ENCODE data around the gene PDE8A.

The PDE8A gene

GRCh38 chr15:85035980-85036379 is 54.3 kb downstream of the PDE8A start:
- DNase-seq (ENCODE audit: low read depth): no peak

GRCh38 chr15:85036716-85037115 is 55.1 kb downstream of the PDE8A start:
- no peak for DNase-seq (ENCODE audit: low read depth)

DNA sequence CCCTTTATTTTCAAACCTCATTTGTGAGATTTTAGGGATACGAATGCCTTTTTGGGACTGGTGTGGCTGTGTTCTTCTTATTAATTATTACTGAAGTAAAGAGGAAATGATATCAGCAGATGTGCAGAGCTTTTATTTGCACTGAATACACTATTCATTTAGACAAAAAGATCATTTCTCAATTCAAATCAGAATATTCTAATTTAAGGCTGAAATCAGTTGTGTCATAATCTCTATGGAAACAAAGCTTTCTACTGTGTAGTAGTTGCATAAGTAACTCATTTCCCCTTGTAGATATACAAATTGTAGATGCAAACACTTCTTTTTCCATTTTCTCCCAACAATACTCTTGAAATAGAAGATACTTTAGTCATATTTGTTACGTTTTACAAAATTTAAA is 56.0 kb downstream of the PDE8A start:
- DNase-seq (ENCODE audit: low read depth): no peak

GRCh38 chr15:85041230-85041629 is 59.6 kb downstream of the PDE8A start:
- no peak for DNase-seq (ENCODE audit: low read depth)

- DNase-seq (ENCODE audit: low read depth): peak; percentile 58
Measured at GRCh38 chr15:85044251-85044853, 62.7 kb downstream of the PDE8A start.

DNA sequence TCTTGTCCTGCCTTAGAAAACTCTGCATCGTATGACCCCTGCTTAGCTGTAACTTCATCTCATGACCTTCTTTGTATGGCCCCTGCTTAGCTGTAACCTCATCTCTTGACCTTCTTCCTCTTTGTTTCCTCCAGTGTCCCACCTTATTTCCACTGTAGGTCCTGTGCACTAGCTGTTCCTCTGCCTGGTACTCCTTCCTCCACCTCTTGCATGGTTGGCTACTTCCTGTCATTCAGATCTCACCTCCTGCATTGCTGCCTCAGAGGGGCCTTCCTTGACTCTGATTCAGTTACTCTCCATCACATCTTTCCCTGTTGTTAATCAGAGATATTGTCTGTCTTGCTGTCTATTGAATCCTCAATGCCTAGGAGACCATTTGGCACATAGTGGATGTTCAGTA is 63.2 kb downstream of the PDE8A start:
- DNase-seq (ENCODE audit: low read depth): no peak

- no peak for DNase-seq (ENCODE audit: low read depth)
Measured at GRCh38 chr15:85045615-85046014, 64.0 kb downstream of the PDE8A start.

- peak; percentile 49 for DNase-seq (ENCODE audit: low read depth)
Measured at GRCh38 chr15:85047271-85047948, 65.8 kb downstream of the PDE8A start.

DNA sequence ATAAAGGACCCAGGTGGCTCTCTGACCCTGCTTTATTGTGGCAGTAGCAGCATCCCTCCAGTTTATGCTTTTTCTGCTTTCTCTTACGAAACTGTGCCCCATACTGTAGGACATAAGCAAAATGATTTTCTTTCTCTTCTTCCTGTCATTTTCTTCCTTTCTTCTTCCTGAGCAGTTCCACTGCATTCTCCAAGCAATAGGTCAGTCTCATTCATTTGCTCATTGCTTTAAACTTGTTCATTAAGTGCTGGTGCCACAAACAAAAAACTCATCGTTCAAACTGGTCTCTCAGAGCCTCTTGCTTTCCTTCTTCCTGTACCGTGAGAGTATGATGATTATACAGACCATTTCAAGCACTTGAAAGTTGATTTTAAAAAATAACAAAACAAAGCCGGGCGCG is 66.8 kb downstream of the PDE8A start:
- DNase-seq (ENCODE audit: low read depth): no peak

- no peak for DNase-seq (ENCODE audit: low read depth)
Measured at GRCh38 chr15:85049805-85050204, 68.1 kb downstream of the PDE8A start.

GRCh38 chr15:85059734-85060133 is 78.1 kb downstream of the PDE8A start:
- no peak for DNase-seq (ENCODE audit: low read depth)

DNA sequence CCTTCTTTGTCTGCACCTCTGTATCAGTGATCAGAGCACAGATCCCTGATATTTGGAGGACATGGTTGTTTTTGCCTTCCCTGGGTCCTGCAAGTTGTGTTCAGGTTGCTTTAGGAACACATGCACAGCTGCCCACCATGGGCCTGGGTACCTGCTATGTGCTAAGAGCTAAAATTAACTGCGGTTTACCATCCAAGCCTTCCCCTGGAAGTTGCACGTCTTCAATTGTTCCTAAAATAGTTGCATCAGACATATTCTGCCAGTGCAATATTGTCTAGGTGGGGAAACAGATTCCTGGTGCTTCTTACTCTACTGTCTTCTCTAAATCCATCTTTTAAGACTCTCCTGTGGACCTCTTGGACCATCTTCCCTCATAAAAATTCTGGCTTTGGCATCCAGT is 80.9 kb downstream of the PDE8A start:
- DNase-seq (ENCODE audit: low read depth): no peak

- no peak for DNase-seq (ENCODE audit: low read depth)
Measured at GRCh38 chr15:85063088-85063487, 81.4 kb downstream of the PDE8A start.

- DNase-seq (ENCODE audit: low read depth): no peak
Measured at GRCh38 chr15:85063522-85064079, 81.9 kb downstream of the PDE8A start.

DNA sequence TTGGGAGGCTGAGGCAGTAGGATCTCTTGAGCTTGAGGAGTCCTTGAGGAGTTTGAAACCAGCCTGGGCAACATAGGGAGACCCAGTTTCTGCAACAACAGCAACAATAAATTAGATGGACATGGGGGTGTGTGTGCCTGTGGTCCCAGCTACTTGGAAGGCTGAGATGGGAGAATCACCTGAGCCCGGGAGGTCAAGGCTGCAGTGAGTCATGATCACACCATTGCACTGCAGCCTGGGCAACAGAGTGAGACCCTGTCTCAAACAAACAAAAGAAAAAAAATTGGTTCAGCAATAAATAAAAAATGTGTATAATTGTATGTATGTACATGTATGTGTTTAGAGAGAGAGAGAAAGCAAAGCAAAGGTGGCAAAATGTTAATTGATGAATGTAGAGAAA is 83.1 kb downstream of the PDE8A start:
- DNase-seq (ENCODE audit: low read depth): no peak

DNA sequence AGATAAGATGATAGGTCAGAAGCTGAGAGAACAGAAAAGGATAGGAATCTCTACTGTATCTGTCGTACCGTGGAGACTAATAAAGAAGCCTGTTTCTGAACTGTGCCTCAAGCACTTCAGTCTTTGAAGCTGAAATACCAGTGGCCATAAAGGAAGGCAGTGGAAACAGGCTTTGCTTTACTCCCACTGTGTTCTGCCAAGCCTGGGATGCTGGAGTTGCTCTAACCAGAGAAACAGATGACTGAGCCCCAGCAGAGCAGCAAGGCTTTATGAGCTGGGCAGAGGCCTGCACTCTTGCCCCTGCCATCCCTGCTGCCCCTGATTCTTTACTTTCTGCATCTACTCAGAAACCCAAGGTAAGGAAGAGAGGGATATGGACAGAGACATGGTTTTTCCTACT is 89.4 kb downstream of the PDE8A start:
- DNase-seq (ENCODE audit: low read depth): no peak

DNA sequence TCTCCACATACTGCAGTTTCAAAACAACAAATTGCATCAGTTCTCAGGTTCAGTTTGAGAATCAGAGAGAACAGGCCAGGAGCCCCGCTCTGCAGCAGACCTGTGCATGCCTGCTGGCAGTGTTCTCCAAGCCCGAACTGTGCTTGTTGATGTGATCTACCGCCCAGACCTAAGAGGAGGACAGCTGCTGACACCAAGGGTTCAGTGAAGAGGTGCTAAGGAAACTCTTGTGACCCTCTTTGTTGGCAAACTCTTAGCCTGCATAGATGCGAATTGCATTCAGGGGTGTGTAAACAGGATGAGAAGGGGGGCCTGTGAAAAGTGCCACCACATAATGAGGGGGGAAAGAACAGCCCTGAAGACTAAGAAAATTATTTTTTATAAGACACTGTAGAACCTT is 89.8 kb downstream of the PDE8A start:
- DNase-seq (ENCODE audit: low read depth): no peak

DNA sequence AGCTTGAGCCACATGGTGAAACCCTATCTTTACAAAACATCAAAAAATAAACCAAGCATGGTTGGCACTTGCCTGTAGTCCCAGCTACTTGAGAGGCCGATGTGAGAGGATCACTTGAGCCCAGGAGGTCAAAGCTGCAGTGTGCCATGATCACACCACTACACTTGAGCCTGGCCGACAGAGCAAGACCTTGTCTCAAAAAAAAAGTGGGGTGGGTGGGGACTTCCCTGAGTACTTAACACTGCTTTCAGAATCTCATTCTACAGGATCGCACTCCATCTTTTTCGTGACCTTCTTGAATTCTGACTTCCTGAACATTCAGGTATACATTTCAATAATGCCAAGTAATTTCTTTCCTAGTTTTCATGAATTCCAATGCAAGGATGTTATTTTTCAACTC is 91.3 kb downstream of the PDE8A start:
- no peak for DNase-seq (ENCODE audit: low read depth)

GRCh38 chr15:85073556-85074194 is 92.0 kb downstream of the PDE8A start:
- DNase-seq (ENCODE audit: low read depth): no peak

DNA sequence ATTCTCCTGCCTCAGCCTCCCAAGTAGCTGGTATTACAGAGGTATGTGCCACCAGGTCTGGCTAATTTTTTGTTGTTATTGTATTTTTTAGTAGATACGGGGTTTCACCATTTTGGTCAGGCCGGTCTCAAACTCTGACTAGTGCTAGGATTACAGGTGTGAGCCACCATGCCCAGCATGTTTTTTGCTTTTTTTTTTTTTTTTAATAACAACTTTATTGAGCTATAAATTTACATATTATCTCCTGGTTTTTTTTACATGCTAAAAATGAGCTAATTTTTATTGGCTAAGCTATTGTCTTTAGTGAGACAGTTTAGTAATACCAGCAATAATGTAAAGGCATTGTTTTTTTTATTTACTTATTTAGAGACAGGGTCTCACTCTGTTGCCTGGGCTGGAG is 105.2 kb downstream of the PDE8A start:
- no peak for DNase-seq (ENCODE audit: low read depth)

- no peak for DNase-seq (ENCODE audit: low read depth)
Measured at GRCh38 chr15:85088300-85088699, 106.6 kb downstream of the PDE8A start.

DNA sequence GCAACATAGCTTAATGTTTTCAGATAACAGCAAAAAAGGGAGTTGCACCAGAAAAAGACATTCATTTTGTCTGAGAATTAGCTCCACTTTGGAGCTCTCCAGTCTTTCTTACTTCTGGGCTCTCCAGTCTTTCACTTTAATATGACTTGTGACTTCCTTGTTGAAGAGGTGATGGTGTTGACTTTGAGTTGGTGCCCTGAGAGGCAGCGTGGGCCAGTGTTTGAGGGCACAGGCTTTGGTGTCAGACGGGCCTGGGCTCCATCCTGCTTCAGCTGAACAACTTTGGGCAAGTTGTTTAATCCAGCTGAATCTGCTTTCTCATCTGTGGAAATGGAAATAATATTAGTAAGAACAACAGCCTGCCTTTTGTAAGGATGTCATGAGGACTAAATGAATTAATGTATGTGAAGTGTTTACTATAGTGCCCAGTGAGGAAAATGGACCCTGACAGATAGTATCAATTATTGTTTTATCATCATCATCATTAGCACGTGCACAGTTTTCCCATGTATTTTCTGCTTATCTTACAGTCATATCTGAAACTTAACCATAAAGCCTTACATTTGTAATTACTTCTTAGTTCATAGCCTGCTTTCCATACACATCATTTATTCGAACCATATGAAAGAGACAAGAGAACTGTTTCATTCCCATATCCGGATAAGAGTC is 108.4 kb downstream of the PDE8A start:
- no peak for DNase-seq (ENCODE audit: low read depth)

GRCh38 chr15:85091990-85092389 is 110.3 kb downstream of the PDE8A start:
- DNase-seq (ENCODE audit: low read depth): no peak
